Mesothelial cell of epicardium (in vitro differentiated cells): ENCODE data around the gene RNFT2. TPM values are rescaled to one million over a fixed set of nuclear protein-coding genes. Genes with fewer than 3 reads are reported as not detected.

Source experiments
- DNase-seq, 2 experiments: peaks; one replicate each; pipeline ENCODE4 v3.0.0; 2021; ENCODE audit warnings: low spot score in 2 of 2; ENCODE audit not compliant: unreplicated experiment in 2 of 2
- H3K27ac Mint-ChIP-seq: 2 replicates; pipeline ENCODE4 v1.8.0; 2021; ENCODE audit warnings: mixed read lengths
- H3K27me3 Mint-ChIP-seq: 2 replicates; pipeline ENCODE4 v1.8.0; 2021; ENCODE audit warnings: low read depth, mixed read lengths
- H3K36me3 Mint-ChIP-seq: 2 replicates; pipeline ENCODE4 v1.8.0; 2021; ENCODE audit warnings: mixed read lengths
- H3K4me1 Mint-ChIP-seq: 2 replicates; pipeline ENCODE4 v1.8.0; 2021; ENCODE audit warnings: mixed read lengths
- H3K4me3 Mint-ChIP-seq: 2 replicates; pipeline ENCODE4 v1.8.0; 2021; ENCODE audit warnings: mild to moderate bottlenecking, moderate library complexity, mixed read lengths
- H3K9me3 Mint-ChIP-seq: 2 replicates; pipeline ENCODE4 v1.8.0; 2021; ENCODE audit warnings: mixed read lengths
- total RNA-seq: library from RNA; stranded (reverse); gene quantifications from 3 replicates; pipeline ENCODE4 v1.2.1, GENCODE V29; 2021
- TF ChIP-seq, protein P1 (sequence below): fragments of 200-600 bp; sonication (generic); IDR thresholded peaks from one replicate; pipeline ENCODE4 v1.5.0; 2021; ENCODE audit warnings: antibody characterized with exemption; ENCODE audit not compliant: unreplicated experiment

The RNFT2 gene
- total RNA-seq, 1 donor from 2014 or later: 27.7 TPM

DNA sequence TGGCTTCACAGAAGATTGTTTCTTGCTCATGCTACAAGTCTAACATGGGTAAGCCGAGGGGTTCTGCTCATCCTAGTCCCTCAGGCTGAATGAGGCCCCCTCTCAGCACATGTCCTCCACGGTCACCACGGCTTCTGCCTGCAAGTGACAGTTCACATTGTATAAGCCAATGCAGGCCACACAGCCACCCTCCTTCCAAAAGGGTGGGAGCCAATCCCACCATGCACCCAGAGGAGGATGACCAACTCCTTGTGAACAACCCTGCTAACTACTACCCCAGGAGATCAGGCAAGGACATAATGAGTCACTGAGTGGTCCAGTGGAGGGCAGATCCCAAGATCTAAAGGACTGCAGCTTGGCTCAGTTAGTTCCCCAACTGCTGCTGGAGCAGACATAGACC is 6.3 kb upstream of the RNFT2 start:
- Mint-ChIP-seq H3K27ac (no peak overlapping the region), H3K36me3 (peaks cover 19% of the 10 kb centered on the region), H3K4me1 (peaks cover 16% of the 10 kb centered on the region), H3K4me3 (no peak overlapping the region), H3K9me3 (no peaks in the 10 kb centered on the region), H3K27me3 (no peaks in the 10 kb centered on the region)
- DNase-seq: no peak
- TF ChIP-seq, protein P1, sequence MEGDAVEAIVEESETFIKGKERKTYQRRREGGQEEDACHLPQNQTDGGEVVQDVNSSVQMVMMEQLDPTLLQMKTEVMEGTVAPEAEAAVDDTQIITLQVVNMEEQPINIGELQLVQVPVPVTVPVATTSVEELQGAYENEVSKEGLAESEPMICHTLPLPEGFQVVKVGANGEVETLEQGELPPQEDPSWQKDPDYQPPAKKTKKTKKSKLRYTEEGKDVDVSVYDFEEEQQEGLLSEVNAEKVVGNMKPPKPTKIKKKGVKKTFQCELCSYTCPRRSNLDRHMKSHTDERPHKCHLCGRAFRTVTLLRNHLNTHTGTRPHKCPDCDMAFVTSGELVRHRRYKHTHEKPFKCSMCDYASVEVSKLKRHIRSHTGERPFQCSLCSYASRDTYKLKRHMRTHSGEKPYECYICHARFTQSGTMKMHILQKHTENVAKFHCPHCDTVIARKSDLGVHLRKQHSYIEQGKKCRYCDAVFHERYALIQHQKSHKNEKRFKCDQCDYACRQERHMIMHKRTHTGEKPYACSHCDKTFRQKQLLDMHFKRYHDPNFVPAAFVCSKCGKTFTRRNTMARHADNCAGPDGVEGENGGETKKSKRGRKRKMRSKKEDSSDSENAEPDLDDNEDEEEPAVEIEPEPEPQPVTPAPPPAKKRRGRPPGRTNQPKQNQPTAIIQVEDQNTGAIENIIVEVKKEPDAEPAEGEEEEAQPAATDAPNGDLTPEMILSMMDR: no peak

DNA sequence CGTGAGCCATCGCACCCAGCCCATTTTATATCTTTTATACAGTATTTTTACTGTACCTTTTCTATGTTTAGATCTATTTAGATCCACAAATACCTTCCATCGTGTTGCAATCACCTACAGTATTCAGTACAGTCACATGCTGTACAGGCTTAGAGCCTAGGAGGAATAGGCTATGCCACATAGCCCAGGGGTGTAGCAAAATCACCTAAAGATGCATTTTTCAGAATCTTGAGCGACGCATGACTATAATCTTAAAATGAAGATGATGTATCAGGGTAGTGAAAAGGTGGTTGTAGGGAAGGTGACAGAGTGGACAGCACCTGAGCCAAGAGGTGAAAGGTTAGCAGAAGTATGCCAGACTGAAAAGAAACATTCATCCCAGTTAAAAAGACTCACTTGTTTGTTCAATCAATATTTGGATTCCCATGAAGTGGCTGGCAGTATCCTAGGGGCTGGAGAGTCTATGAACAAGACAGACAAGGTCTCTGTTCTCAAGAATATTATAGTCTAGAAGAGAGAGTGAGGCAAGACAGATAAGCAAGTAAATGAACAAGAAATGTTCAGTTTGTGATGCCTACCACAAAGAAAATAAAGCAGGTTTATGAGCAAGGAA is 3.9 kb upstream of the RNFT2 start:
- TF ChIP-seq, protein P1: no peak
- Mint-ChIP-seq H3K4me1 (peaks cover 18% of the 10 kb centered on the region), H3K36me3 (peaks cover 18% of the 10 kb centered on the region), H3K9me3 (no peaks in the 10 kb centered on the region), H3K27me3 (no peaks in the 10 kb centered on the region), H3K4me3 (no peak overlapping the region), H3K27ac (no peak overlapping the region)
- no peak for DNase-seq

DNA sequence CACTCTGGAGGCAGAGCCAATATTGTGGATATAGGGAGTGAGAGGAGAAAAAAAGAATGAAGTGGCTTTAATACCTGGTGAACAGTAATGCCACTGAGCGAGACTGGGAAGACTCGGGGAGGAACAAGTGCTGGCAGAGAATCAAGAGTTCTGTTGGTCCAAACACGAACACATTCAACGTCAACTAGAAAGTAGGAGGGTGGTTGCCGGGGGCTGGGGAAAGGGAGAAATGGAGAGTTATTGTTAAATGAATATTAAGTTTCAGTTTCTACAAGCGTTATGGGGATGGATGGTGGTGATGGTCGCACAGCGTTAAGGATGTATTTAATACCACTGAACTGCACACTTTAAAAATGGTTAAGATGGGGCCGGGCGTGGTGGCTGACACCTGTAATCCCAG is 3.0 kb upstream of the RNFT2 start:
- H3K4me3 Mint-ChIP-seq: peak overlapping the region; percentile 25
- H3K27me3 Mint-ChIP-seq: no peaks in the 10 kb centered on the region
- peaks cover 15% of the 10 kb centered on the region for H3K36me3 Mint-ChIP-seq
- no peak for DNase-seq
- H3K4me1 Mint-ChIP-seq: peaks cover 18% of the 10 kb centered on the region
- TF ChIP-seq, protein P1: no peak
- no peaks in the 10 kb centered on the region for H3K9me3 Mint-ChIP-seq
- H3K27ac Mint-ChIP-seq: no peak overlapping the region

DNA sequence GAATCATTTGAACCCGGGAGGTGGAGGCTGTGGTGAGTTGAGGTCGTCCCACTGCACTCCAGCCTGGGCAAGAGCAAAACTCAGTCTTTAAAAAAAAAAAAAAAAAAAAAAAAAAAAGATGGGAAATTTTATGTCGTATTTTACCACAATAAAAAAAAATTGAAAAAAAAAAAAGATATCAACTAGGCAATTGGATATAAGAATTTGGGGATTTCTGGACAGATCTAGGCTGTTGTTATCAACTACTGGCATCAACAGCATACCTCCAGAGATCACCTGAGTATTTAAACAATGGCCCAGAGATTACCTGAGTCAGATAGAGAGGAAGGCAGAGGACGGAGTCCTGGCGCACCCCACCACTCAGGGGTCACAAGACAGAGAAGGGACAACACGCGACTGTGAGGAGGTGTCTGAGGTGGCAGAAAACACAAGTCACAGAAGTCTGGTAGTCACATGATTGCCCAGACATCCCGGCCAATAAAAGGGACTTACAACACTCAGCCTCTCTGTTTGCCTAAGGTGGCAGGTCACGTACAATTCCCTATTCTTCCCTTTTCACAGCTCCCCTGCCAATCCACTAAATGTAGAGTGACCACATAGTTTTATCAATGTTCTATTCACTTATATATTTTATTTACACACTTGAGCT is 2.0 kb upstream of the RNFT2 start:
- Mint-ChIP-seq H3K4me1 (peaks cover 18% of the 10 kb centered on the region), H3K36me3 (peaks cover 15% of the 10 kb centered on the region), H3K9me3 (no peaks in the 10 kb centered on the region), H3K4me3 (peak overlapping the region; percentile 87), H3K27me3 (no peaks in the 10 kb centered on the region), H3K27ac (no peak overlapping the region)
- DNase-seq: no peak
- TF ChIP-seq, protein P1: no peak

DNA sequence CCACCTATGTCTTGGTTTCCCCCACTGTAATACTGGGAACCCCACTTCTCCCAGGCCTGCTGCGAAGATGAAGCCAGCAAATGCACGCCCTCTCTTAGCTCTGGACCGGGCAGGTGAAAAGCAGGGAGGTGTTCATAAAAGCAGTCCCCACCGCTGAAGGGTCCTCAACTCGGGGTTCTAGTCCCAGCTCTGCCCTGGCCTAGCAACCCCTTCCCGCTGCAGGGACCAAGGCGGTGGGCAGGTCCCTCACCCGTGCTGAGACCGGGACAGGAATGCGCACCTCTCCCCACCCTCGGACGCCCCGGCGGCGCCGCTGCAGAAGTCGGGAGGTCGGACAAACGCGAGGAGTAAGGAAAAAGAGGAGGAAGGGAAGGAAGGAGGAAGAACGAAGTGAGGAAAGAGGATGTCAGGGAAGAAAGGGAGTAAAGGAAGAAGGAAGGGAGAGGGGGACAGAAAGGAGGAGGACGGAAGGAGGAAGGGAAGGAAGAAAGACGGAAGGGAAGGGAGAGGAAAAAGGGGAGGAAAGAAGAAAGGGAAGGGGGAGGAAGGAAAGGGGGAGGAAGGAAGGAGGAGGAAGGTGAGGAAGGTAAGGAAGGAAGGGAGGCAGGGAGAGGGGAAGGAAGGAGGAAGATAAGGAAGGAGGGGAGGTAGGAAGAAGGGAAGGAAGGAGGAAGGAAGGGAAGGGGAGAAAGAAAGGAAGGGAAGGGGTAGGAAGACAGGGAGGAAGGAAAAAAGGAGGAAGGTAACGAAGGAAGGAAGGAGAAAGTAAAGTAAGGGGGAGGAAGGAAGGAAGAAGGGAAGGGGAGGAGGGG is 947 bp upstream of the RNFT2 start:
- H3K27me3 Mint-ChIP-seq: no peaks in the 10 kb centered on the region
- TF ChIP-seq, protein P1: no peak
- DNase-seq: peak in 1 of 2 experiments; percentile 51
- peak overlapping the region; percentile 87 for H3K4me3 Mint-ChIP-seq
- peaks cover 18% of the 10 kb centered on the region for H3K36me3 Mint-ChIP-seq
- no peaks in the 10 kb centered on the region for H3K9me3 Mint-ChIP-seq
- peak overlapping the region; percentile 90 for H3K27ac Mint-ChIP-seq
- peaks cover 18% of the 10 kb centered on the region for H3K4me1 Mint-ChIP-seq
